Fibroblast of mammary gland (primary cell): ENCODE measurements around the gene SLC38A9.

Experiments used
- DNase-seq: peaks from one replicate; pipeline ENCODE4 v3.0.0-alpha.2; 2010; ENCODE audit warnings: low read depth
- H3K4me3 ChIP-seq: 2 replicates; pipeline ENCODE4 v1.5.1; 2011; ENCODE audit warnings: low read depth, mild to moderate bottlenecking, low read length, moderate library complexity; ENCODE audit not compliant: control insufficient read depth
- TF ChIP-seq, protein P1 (sequence below): conservative IDR thresholded peaks from 2 replicates; pipeline ENCODE4 v1.5.1; 2011; ENCODE audit warnings: low read depth, low read length, inconsistent platforms; ENCODE audit not compliant: control insufficient read depth, insufficient read depth

SLC38A9 gene

DNA sequence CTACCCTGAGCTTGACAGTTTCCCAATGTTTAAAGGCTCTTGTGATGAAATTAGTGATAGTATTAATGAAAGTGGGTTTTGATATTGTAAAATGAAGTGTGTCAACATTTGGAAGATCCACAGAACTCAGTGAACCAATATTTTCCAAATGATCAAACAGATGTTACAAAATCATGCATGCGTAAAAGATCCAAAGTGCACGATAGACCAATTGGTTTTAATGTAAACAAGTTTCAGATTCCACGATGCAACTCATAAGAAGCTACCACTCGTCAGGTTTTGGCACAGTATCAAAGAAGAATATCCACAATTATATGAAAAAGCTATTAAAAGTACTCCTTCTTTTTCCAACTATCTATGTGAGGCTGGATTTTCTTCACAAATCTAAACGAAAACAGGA is 82.3 kb downstream of the SLC38A9 start:
- TF ChIP-seq, protein P1, sequence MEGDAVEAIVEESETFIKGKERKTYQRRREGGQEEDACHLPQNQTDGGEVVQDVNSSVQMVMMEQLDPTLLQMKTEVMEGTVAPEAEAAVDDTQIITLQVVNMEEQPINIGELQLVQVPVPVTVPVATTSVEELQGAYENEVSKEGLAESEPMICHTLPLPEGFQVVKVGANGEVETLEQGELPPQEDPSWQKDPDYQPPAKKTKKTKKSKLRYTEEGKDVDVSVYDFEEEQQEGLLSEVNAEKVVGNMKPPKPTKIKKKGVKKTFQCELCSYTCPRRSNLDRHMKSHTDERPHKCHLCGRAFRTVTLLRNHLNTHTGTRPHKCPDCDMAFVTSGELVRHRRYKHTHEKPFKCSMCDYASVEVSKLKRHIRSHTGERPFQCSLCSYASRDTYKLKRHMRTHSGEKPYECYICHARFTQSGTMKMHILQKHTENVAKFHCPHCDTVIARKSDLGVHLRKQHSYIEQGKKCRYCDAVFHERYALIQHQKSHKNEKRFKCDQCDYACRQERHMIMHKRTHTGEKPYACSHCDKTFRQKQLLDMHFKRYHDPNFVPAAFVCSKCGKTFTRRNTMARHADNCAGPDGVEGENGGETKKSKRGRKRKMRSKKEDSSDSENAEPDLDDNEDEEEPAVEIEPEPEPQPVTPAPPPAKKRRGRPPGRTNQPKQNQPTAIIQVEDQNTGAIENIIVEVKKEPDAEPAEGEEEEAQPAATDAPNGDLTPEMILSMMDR: no peak
- no peak overlapping the region for H3K4me3 ChIP-seq
- DNase-seq: peak; percentile 28

DNA sequence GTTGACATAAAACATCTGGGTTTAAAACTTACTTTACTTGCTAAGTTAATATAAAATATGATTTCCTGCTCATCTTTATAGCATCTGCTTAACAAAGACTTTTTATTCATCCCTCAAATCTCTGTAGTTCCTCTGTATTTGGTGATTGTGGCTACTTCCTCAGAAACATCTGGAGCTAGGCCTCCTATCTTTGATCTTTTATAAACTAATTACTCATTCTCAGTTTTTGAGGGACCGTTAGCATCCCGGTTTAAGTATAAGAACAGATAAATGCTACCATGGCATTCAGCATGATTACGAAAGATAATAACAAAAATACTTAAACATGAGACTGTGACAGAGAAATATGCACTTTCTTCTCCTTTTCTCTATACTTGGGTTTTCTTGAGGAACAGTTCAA is 85.3 kb downstream of the SLC38A9 start:
- H3K4me3 ChIP-seq: no peak overlapping the region
- TF ChIP-seq, protein P1: no peak
- DNase-seq: no peak

DNA sequence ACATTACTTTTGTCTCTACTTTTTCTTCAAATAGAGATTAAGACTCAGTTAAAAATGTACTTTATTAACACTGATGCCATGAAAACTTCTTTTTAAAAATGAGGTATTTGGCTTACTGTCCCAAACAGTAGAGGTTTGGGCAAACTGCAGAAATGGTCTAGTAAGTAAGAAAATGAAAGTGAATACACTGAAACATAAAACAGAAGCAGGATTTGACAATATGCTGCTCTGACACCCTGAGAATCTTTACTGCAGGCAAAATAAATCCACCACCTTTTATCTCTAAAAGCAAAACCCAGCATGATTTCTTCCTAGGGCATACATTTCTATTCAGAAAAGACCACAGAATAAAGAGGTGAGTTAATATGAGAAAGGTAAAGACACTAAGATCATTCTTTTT is 86.2 kb downstream of the SLC38A9 start:
- TF ChIP-seq, protein P1: no peak
- no peak overlapping the region for H3K4me3 ChIP-seq
- DNase-seq: no peak

DNA sequence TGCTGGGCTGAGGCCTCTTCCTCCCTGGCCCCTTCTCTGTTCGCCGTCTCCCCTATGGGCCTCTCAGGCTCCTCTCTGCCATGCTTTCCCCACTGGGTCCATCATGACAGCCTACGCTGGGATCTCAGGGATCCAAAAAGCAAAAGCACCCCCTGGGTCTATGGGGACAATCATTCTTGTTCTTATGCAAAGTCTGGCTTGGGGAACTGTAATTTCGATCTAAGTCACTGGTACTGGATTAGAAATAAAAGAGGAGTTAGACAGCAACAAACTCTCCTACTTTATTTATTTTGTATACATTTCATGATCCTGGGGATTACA is 86.6 kb downstream of the SLC38A9 start:
- DNase-seq: no peak
- H3K4me3 ChIP-seq: no peak overlapping the region
- TF ChIP-seq, protein P1: no peak

DNA sequence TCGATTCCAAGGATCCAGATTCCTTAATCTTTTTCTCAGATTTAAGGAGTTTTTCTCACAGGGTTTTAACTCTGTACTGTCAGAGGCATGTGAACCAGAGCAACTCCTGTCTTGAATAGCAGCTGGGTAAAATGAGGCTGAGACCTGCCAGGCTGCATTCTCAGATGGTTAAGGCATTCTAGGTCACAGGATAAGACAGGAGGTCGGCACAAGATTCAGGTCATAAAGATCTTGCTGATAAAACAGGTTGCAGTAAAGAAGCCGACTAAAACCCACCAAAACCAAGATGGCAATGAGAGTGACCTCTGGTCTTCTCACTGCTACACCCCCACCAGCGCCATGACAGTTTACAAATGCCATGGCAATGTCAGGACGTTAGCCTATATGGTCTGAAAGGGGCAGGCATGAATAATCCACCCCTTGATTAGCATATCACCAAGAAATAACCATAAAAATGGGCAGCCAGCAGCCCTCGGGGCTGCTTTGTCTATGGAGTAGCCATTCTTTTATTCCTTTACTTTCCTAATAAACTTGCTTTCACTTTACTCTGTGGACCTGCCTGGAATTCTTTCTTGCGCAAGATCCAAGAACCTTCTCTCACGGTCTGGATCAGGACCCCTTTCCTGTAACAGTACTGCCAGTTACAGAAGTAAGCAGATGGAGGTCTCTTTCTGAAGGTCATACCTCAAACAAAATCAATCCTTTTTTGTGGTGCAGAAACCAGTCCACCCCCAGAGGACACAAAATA is 87.1 kb downstream of the SLC38A9 start:
- TF ChIP-seq, protein P1: no peak
- DNase-seq: no peak
- no peak overlapping the region for H3K4me3 ChIP-seq

DNA sequence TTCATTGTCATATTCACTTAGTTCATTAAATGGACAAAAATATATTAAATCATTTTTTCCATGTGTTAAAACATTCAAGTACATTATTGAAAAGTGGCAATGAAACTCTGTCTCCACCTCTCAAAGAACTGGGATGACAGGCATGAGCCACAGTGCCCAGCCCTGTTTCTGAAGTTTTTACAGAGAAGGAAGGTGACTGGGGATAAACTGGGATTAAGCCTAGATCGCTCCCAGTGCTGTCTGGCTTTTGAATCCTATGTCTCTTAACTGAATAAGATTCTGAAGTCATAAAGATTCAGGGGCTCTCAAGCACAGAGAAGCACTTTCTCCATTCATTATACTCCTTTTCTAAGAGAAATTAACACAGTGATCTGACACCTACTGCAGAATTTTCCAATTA is 88.3 kb downstream of the SLC38A9 start:
- H3K4me3 ChIP-seq: no peak overlapping the region
- no peak for DNase-seq
- TF ChIP-seq, protein P1: no peak

DNA sequence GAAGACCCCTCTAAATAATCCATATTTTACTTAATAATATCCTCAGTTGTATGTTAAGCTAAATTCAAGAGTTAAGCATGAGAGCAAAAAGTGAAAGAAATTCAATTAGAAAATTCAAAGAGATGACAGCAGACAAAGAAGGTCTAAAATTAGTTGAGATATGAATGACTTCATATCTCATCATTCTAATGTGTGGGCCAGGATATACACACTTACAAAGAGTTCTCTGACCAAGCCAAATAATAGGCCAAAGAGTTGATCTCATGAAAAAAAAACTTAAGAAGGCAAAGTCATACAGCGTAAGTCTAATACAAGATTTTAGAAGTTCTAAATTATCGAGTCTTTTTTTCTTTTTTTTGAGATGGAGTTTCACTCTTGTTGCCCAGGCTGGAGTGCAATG is 89.7 kb downstream of the SLC38A9 start:
- H3K4me3 ChIP-seq: no peak overlapping the region
- no peak for DNase-seq
- TF ChIP-seq, protein P1: no peak
